Measurements from ENCODE around the gene EPN2.

GRCh38 chr17:19311016-19311415 is 73.8 kb downstream of the EPN2 start:
- no peak for TF ChIP-seq CTCF (IDR thresholded peaks at IDR 0.05 in 2 of 3, conservative IDR thresholded peaks at IDR 0.05 in 1 of 3; ENCODE audit: control insufficient read depth in 2 of 3, extremely low read depth in 1 of 3, insufficient read depth in 1 of 3, low read depth in 3 of 3, low read length in 3 of 3)
- no peak for TF ChIP-seq RAD21 (IDR thresholded peaks at IDR 0.05; ENCODE audit: insufficient read depth, low read depth, low read length)
- TF ChIP-seq POLR2A (IDR thresholded peaks at IDR 0.05; ENCODE audit: low read depth, low read length): no peak
- TF ChIP-seq RFX5 (IDR thresholded peaks at IDR 0.05; ENCODE audit: low read depth, low read length): no peak

Measured in GM12878 (cell line).